ENCODE data around the gene CHAC1.

The CHAC1 gene

GRCh38 chr15:40986820-40987219 lies 33.5 kb downstream of the CHAC1 start:
- no peak overlapping the region for H3K4me3 ChIP-seq (replicated peaks; ENCODE audit: insufficient read depth, low read length)
- H3K27me3 ChIP-seq (ENCODE audit: insufficient read depth, poor library complexity, severe bottlenecking): no peaks in the 10 kb centered on the region
- TF ChIP-seq SPI1 (IDR thresholded peaks at IDR 0.05; ENCODE audit: borderline replicate concordance, low read depth): no peak
- no peak for TF ChIP-seq POLR2AphosphoS5 (IDR thresholded peaks at IDR 0.05; ENCODE audit: low read depth)
- TF ChIP-seq, protein P1, sequence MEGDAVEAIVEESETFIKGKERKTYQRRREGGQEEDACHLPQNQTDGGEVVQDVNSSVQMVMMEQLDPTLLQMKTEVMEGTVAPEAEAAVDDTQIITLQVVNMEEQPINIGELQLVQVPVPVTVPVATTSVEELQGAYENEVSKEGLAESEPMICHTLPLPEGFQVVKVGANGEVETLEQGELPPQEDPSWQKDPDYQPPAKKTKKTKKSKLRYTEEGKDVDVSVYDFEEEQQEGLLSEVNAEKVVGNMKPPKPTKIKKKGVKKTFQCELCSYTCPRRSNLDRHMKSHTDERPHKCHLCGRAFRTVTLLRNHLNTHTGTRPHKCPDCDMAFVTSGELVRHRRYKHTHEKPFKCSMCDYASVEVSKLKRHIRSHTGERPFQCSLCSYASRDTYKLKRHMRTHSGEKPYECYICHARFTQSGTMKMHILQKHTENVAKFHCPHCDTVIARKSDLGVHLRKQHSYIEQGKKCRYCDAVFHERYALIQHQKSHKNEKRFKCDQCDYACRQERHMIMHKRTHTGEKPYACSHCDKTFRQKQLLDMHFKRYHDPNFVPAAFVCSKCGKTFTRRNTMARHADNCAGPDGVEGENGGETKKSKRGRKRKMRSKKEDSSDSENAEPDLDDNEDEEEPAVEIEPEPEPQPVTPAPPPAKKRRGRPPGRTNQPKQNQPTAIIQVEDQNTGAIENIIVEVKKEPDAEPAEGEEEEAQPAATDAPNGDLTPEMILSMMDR (IDR thresholded peaks at IDR 0.05; ENCODE audit: insufficient read depth, low read length): no peak
- no peak for DNase-seq (ENCODE audit: low read depth in 1 of 2, low spot score in 1 of 2)
- H3K27ac ChIP-seq (replicated peaks): no peak overlapping the region

GRCh38 chr15:40988156-40988555 lies 34.9 kb downstream of the CHAC1 start:
- Histone ChIP-seq H3K27ac (replicated peaks) (no peak overlapping the region), H3K27me3 (ENCODE audit: insufficient read depth, poor library complexity, severe bottlenecking) (no peaks in the 10 kb centered on the region), H3K4me3 (replicated peaks; ENCODE audit: insufficient read depth, low read length) (no peak overlapping the region)
- TF ChIP-seq, protein P2, sequence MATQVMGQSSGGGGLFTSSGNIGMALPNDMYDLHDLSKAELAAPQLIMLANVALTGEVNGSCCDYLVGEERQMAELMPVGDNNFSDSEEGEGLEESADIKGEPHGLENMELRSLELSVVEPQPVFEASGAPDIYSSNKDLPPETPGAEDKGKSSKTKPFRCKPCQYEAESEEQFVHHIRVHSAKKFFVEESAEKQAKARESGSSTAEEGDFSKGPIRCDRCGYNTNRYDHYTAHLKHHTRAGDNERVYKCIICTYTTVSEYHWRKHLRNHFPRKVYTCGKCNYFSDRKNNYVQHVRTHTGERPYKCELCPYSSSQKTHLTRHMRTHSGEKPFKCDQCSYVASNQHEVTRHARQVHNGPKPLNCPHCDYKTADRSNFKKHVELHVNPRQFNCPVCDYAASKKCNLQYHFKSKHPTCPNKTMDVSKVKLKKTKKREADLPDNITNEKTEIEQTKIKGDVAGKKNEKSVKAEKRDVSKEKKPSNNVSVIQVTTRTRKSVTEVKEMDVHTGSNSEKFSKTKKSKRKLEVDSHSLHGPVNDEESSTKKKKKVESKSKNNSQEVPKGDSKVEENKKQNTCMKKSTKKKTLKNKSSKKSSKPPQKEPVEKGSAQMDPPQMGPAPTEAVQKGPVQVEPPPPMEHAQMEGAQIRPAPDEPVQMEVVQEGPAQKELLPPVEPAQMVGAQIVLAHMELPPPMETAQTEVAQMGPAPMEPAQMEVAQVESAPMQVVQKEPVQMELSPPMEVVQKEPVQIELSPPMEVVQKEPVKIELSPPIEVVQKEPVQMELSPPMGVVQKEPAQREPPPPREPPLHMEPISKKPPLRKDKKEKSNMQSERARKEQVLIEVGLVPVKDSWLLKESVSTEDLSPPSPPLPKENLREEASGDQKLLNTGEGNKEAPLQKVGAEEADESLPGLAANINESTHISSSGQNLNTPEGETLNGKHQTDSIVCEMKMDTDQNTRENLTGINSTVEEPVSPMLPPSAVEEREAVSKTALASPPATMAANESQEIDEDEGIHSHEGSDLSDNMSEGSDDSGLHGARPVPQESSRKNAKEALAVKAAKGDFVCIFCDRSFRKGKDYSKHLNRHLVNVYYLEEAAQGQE (IDR thresholded peaks at IDR 0.05; ENCODE audit: insufficient replicate concordance, low read depth): no peak
- TF ChIP-seq SPI1 (IDR thresholded peaks at IDR 0.05; ENCODE audit: borderline replicate concordance, low read depth): no peak
- no peak for DNase-seq (ENCODE audit: low read depth in 1 of 2, low spot score in 1 of 2)

GRCh38 chr15:40990080-40990479 lies 36.8 kb downstream of the CHAC1 start:
- H3K27ac ChIP-seq (replicated peaks): no peak overlapping the region
- H3K27me3 ChIP-seq (ENCODE audit: insufficient read depth, poor library complexity, severe bottlenecking): no peaks in the 10 kb centered on the region
- no peak for DNase-seq (ENCODE audit: low read depth in 1 of 2, low spot score in 1 of 2)
- TF ChIP-seq, protein P1 (IDR thresholded peaks at IDR 0.05; ENCODE audit: insufficient read depth, low read length): no peak
- no peak for TF ChIP-seq GABPA (IDR thresholded peaks at IDR 0.05; ENCODE audit: low read depth)
- TF ChIP-seq, protein P2 (IDR thresholded peaks at IDR 0.05; ENCODE audit: insufficient replicate concordance, low read depth): no peak
- TF ChIP-seq POLR2AphosphoS5 (IDR thresholded peaks at IDR 0.05; ENCODE audit: low read depth): no peak
- no peak for TF ChIP-seq SPI1 (IDR thresholded peaks at IDR 0.05; ENCODE audit: borderline replicate concordance, low read depth)
- H3K4me3 ChIP-seq (replicated peaks; ENCODE audit: insufficient read depth, low read length): no peak overlapping the region

DNA sequence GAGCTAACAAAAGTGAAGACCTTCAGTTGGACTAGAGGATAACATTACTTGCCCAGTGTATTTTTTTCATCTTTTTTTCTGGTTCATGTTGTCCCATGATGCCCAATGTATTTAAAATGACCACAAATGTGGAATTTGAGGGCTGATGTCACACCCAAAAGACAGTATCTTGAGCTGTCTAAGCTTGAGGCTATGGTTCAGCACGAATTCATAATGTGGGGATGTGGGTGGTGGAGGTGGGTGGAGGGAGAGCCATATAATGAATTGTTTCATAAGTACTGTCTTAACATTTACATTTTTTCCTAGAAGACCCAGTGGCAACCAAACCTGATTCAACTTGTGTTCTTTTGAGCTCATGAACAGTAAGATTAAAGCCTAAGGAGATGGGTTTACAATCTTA lies 37.5 kb downstream of the CHAC1 start:
- no peak for DNase-seq (ENCODE audit: low read depth in 1 of 2, low spot score in 1 of 2)
- Histone ChIP-seq H3K4me3 (replicated peaks; ENCODE audit: insufficient read depth, low read length) (no peak overlapping the region), H3K27ac (replicated peaks) (no peak overlapping the region), H3K27me3 (ENCODE audit: insufficient read depth, poor library complexity, severe bottlenecking) (no peaks in the 10 kb centered on the region)
- TF ChIP-seq POLR2AphosphoS5 (IDR thresholded peaks at IDR 0.05; ENCODE audit: low read depth) (no peak), SPI1 (IDR thresholded peaks at IDR 0.05; ENCODE audit: borderline replicate concordance, low read depth) (no peak), GABPA (IDR thresholded peaks at IDR 0.05; ENCODE audit: low read depth) (no peak)
- TF ChIP-seq, protein P2 (IDR thresholded peaks at IDR 0.05; ENCODE audit: insufficient replicate concordance, low read depth): no peak
- TF ChIP-seq, protein P1 (IDR thresholded peaks at IDR 0.05; ENCODE audit: insufficient read depth, low read length): no peak

Data from HL-60 (cell line).